ENCODE data around the gene MNT. TPM values are rescaled to one million over a fixed set of nuclear protein-coding genes. Genes with fewer than 3 reads are reported as not detected.

Gene MNT
- total RNA-seq, 5 donors from 2014 or later (not counting 1 experiment from before 2014, with no cell fraction given) = 43.0 to 97.8 (median 58.2) TPM

GRCh38 chr17:2386400-2387085 is 14.3 kb downstream of the MNT start:
- 95% methylated on average over 10 of the region's 22 CpGs for WGBS (ENCODE audit: insufficient coverage)
- Mint-ChIP-seq H3K4me3 (no peak overlapping the region), H3K4me1 (peaks cover 26 to 36% (median 33%) of the 10 kb centered on the region in 3 donors), H3K9me3 (no peaks in the 10 kb centered on the region), H3K27me3 (no peaks in the 10 kb centered on the region), H3K36me3 (no peaks in the 10 kb centered on the region), H3K27ac (peak overlapping the region in 1 of 2 donors; percentile 11)
- ChIA-PET POLR2A (no interaction called here), CTCF (no interaction called here)
- Histone ChIP-seq H3K4me1 (ENCODE audit: control insufficient read depth in 1 of 2, extremely low read depth in 1 of 2, insufficient read depth in 2 of 2, low read length in 2 of 2) (peaks cover 4 to 38% of the 10 kb centered on the region in 2 experiments), H3K36me3 (ENCODE audit: control insufficient read depth in 2 of 2, extremely low read depth in 1 of 2, insufficient read depth in 1 of 2, low read length in 1 of 2) (peaks cover 9 to 15% of the 10 kb centered on the region in 2 donors), H3K27ac (ENCODE audit: low read length) (no peak overlapping the region), H3K27me3 (replicated peaks in 1 of 2; ENCODE audit: control insufficient read depth in 2 of 2, extremely low read depth in 1 of 2, insufficient read depth in 2 of 2, low read length in 1 of 2) (no peaks in the 10 kb centered on the region), H3K4me3 (ENCODE audit: control insufficient read depth in 1 of 2, extremely low read depth in 1 of 2, low read length in 1 of 2) (no peak overlapping the region), H3K9me3 (no peaks in the 10 kb centered on the region)
- no peak for ATAC-seq (replicated peaks in 1 of 4)
- no peak for DNase-seq

- H3K36me3 Mint-ChIP-seq = no peaks in the 10 kb centered on the region
- ChIA-PET POLR2A (no interaction called here), CTCF (interaction anchor here (1.0 to 6.5 kb wide), 2 partner anchors 30 to 31 kb away, joined by 5 to 231 read pairs; no protein-coding TSS in a partner anchor)
- Histone ChIP-seq H3K9me3 (no peaks in the 10 kb centered on the region), H3K36me3 (ENCODE audit: control insufficient read depth in 2 of 2, extremely low read depth in 1 of 2, insufficient read depth in 1 of 2, low read length in 1 of 2) (peaks cover 13 to 18% of the 10 kb centered on the region in 2 donors), H3K27ac (ENCODE audit: low read length) (no peak overlapping the region), H3K4me3 (ENCODE audit: control insufficient read depth in 1 of 2, extremely low read depth in 1 of 2, low read length in 1 of 2) (no peak overlapping the region), H3K27me3 (replicated peaks in 1 of 2; ENCODE audit: control insufficient read depth in 2 of 2, extremely low read depth in 1 of 2, insufficient read depth in 2 of 2, low read length in 1 of 2) (no peaks in the 10 kb centered on the region), H3K4me1 (ENCODE audit: control insufficient read depth in 1 of 2, extremely low read depth in 1 of 2, insufficient read depth in 2 of 2, low read length in 2 of 2) (peaks cover 0 to 27% of the 10 kb centered on the region in 2 experiments)
- no peak overlapping the region for H3K27ac Mint-ChIP-seq
- ATAC-seq (replicated peaks in 1 of 4) (no peak), DNase-seq (no peak)
- no peak overlapping the region for H3K4me3 Mint-ChIP-seq
- WGBS (ENCODE audit: insufficient coverage) = 95% methylated on average over 8 of the region's 18 CpGs
- H3K4me1 Mint-ChIP-seq = peaks cover 22 to 27% (median 26%) of the 10 kb centered on the region in 3 donors
- no peaks in the 10 kb centered on the region for H3K9me3 Mint-ChIP-seq
- H3K27me3 Mint-ChIP-seq = no peaks in the 10 kb centered on the region
Measured at GRCh38 chr17:2385240-2386210, 15.3 kb downstream of the MNT start.

DNA sequence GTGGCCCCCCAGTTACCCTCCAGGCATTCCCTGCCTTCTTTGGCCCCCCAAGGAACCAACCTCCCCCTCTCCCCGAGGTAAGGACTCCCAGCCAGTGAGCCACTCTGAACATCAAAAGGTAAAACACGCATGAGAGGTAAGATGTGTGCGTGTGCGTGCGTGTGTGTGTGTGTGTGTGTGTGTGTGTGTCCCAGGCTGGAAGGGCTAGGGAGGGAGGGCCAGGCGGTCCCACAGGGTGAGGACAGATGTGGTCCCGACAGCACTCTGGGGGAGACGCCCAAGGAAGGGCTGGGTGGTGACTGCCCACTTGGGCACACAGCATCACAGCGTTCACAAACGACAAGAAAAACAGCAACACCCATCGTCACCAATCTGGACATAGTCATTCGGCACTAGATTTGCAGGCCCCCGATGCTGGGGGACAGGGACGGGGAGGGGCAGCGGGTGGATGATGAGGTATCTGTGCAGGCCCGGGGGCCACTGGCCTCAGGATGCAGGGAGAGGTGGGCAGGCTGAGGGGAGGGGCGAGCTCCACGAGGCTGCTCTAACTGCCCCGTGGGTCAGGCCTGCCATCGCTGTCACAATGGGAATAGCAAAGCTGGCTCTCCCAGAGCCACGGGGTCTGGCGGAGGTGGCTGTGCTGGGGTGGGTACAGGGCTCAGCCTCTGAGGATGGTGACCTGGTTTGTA is 16.3 kb downstream of the MNT start:
- Mint-ChIP-seq H3K27me3 (no peaks in the 10 kb centered on the region), H3K36me3 (no peaks in the 10 kb centered on the region), H3K4me3 (no peak overlapping the region), H3K27ac (peak overlapping the region in 1 of 2 donors; percentile 34), H3K4me1 (peaks cover 16 to 18% (median 17%) of the 10 kb centered on the region in 3 donors), H3K9me3 (no peaks in the 10 kb centered on the region)
- H3K4me3 ChIP-seq (ENCODE audit: control insufficient read depth in 1 of 2, extremely low read depth in 1 of 2, low read length in 1 of 2) = no peak overlapping the region
- ATAC-seq (replicated peaks in 1 of 4) (no peak), DNase-seq (no peak)
- CTCF ChIA-PET = interaction anchor here in 1 of 2 donors (6.5 kb wide), 1 partner anchor 32 kb away, joined by 231 read pairs; no protein-coding TSS in a partner anchor
- 91% methylated on average over 13 of the region's 22 CpGs for WGBS (ENCODE audit: insufficient coverage)
- H3K9me3 ChIP-seq = no peaks in the 10 kb centered on the region
- H3K27me3 ChIP-seq (replicated peaks in 1 of 2; ENCODE audit: control insufficient read depth in 2 of 2, extremely low read depth in 1 of 2, insufficient read depth in 2 of 2, low read length in 1 of 2) = no peaks in the 10 kb centered on the region
- H3K27ac ChIP-seq (ENCODE audit: low read length) = no peak overlapping the region
- POLR2A ChIA-PET = no interaction called here
- peaks cover 0 to 19% of the 10 kb centered on the region in 2 experiments for H3K4me1 ChIP-seq (ENCODE audit: control insufficient read depth in 1 of 2, extremely low read depth in 1 of 2, insufficient read depth in 2 of 2, low read length in 2 of 2)
- H3K36me3 ChIP-seq (ENCODE audit: control insufficient read depth in 2 of 2, extremely low read depth in 1 of 2, insufficient read depth in 1 of 2, low read length in 1 of 2) = peaks cover 17 to 25% of the 10 kb centered on the region in 2 donors

DNA sequence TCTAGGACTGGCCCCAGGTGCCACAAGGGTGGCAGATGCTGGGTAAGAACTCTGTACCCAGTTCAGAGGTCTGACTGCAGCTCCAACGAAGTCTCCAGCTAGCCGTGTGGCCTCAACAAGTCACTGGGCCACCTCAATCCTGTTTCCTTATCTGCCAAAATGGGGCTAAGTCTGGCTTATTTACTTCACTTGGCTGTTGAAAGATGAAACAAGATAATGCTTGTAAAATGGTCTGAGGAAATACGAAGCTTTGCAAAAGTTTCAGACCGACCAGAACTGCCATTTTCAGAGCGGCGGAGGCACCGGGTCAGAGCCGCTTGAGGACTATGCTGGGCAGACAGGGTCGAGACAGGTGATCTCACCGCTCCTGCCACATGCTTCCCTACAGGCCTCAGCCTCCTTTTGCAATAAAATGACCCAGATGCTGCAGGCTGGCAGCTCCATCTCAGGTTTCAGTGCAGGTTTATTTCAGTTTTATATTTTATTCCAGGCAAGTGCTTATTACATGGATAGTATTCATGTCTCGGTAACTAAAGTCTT is 17.2 kb downstream of the MNT start:
- H3K27ac ChIP-seq (ENCODE audit: low read length) = no peak overlapping the region
- peaks cover 0 to 13% of the 10 kb centered on the region in 2 experiments for H3K4me1 ChIP-seq (ENCODE audit: control insufficient read depth in 1 of 2, extremely low read depth in 1 of 2, insufficient read depth in 2 of 2, low read length in 2 of 2)
- H3K27ac Mint-ChIP-seq = peak overlapping the region; percentile 8 to 55
- no peaks in the 10 kb centered on the region for H3K27me3 ChIP-seq (replicated peaks in 1 of 2; ENCODE audit: control insufficient read depth in 2 of 2, extremely low read depth in 1 of 2, insufficient read depth in 2 of 2, low read length in 1 of 2)
- peaks cover 7 to 13% (median 12%) of the 10 kb centered on the region in 3 donors for H3K4me1 Mint-ChIP-seq
- no peaks in the 10 kb centered on the region for H3K9me3 Mint-ChIP-seq
- CTCF ChIA-PET = interaction anchor here (1.6 to 6.5 kb wide), 5 partner anchors 9 to 33 kb away, joined by 7 to 231 read pairs (median 23); partner anchors contain the start of gene MNT (in 1 of the 2)
- no peaks in the 10 kb centered on the region for H3K9me3 ChIP-seq
- no peaks in the 10 kb centered on the region for H3K36me3 Mint-ChIP-seq
- peaks cover 17 to 32% of the 10 kb centered on the region in 2 donors for H3K36me3 ChIP-seq (ENCODE audit: control insufficient read depth in 2 of 2, extremely low read depth in 1 of 2, insufficient read depth in 1 of 2, low read length in 1 of 2)
- ATAC-seq (replicated peaks in 1 of 4) (no peak), DNase-seq (no peak)
- H3K4me3 ChIP-seq (ENCODE audit: control insufficient read depth in 1 of 2, extremely low read depth in 1 of 2, low read length in 1 of 2) = no peak overlapping the region
- no peak overlapping the region for H3K4me3 Mint-ChIP-seq
- 93% methylated on average over 9 of the region's 11 CpGs for WGBS (ENCODE audit: insufficient coverage)
- H3K27me3 Mint-ChIP-seq = no peaks in the 10 kb centered on the region
- POLR2A ChIA-PET = interaction anchor here (0.7 to 1.5 kb wide), 2 partner anchors 8 to 28 kb away, joined by 3 to 5 read pairs; no protein-coding TSS in a partner anchor

- POLR2A ChIA-PET = interaction anchor here in 1 of 2 donors (0.5 kb wide), 1 partner anchor 137 kb away, joined by 3 read pairs; no protein-coding TSS in a partner anchor
- CTCF ChIA-PET = interaction anchor here (1.6 to 6.5 kb wide), 4 partner anchors 11 to 35 kb away, joined by 11 to 231 read pairs (median 36); no protein-coding TSS in a partner anchor
- WGBS (ENCODE audit: insufficient coverage) = 89% methylated on average over 8 of the region's 15 CpGs
- H3K36me3 ChIP-seq (ENCODE audit: control insufficient read depth in 2 of 2, extremely low read depth in 1 of 2, insufficient read depth in 1 of 2, low read length in 1 of 2) = peaks cover 22 to 33% of the 10 kb centered on the region in 2 donors
- Mint-ChIP-seq H3K4me3 (no peak overlapping the region), H3K9me3 (no peaks in the 10 kb centered on the region), H3K4me1 (peaks cover 0 to 9% (median 7%) of the 10 kb centered on the region in 3 donors), H3K27ac (no peak overlapping the region), H3K27me3 (no peaks in the 10 kb centered on the region), H3K36me3 (peaks cover 4% of the 10 kb centered on the region)
- no peak for ATAC-seq (replicated peaks in 1 of 4)
- H3K9me3 ChIP-seq = no peaks in the 10 kb centered on the region
- no peaks in the 10 kb centered on the region for H3K27me3 ChIP-seq (replicated peaks in 1 of 2; ENCODE audit: control insufficient read depth in 2 of 2, extremely low read depth in 1 of 2, insufficient read depth in 2 of 2, low read length in 1 of 2)
- no peak overlapping the region for H3K27ac ChIP-seq (ENCODE audit: low read length)
- H3K4me3 ChIP-seq (ENCODE audit: control insufficient read depth in 1 of 2, extremely low read depth in 1 of 2, low read length in 1 of 2) = no peak overlapping the region
- H3K4me1 ChIP-seq (ENCODE audit: control insufficient read depth in 1 of 2, extremely low read depth in 1 of 2, insufficient read depth in 2 of 2, low read length in 2 of 2) = peaks cover 0 to 12% of the 10 kb centered on the region in 2 experiments
- no peak for DNase-seq
Measured at GRCh38 chr17:2380950-2381649, 19.8 kb downstream of the MNT start.
